HL-60/S4 treated with retinoic acid at 250 ng/mL for 4 days and 3 days (cell line): ENCODE measurements around the gene ACTN2.
"Not testable (repeated sequence)": the region's sequence is repeated elsewhere in the genome, so short reads cannot be mapped to it uniquely, and the experiment has no call there.

Experiments
- in situ Hi-C: fragments of 300-500 bp; cut with MboI; formaldehyde crosslinking; loops from 2 replicates; pipeline ENCODE4 v1.7.0; 2022; ENCODE audit warnings: low sequenced_read_pairs

Gene ACTN2

GRCh38 chr1:236685917-236686814 is at the start of gene ACTN2:
ACTN2 (plus strand) TSS chr1:236686499; CDS start chr1:236686674, 175 bp downstream.
- in situ Hi-C loops: no loop called here

- in situ Hi-C loops: no loop called here
Measured at GRCh38 chr1:236638945-236639344, 47.4 kb upstream of the ACTN2 start.

- in situ Hi-C loops: no loop called here
Measured at GRCh38 chr1:236639686-236640085, 46.6 kb upstream of the ACTN2 start.

- in situ Hi-C loops: no loop called here
Measured at GRCh38 chr1:236642763-236643162, 43.5 kb upstream of the ACTN2 start.

- in situ Hi-C loops: no loop called here
Measured at GRCh38 chr1:236645016-236645680, 41.2 kb upstream of the ACTN2 start.

- in situ Hi-C loops: no loop called here
Measured at GRCh38 chr1:236654511-236654910, 31.8 kb upstream of the ACTN2 start.

- in situ Hi-C loops: no loop called here
Measured at GRCh38 chr1:236654957-236655356, 31.3 kb upstream of the ACTN2 start.

GRCh38 chr1:236657398-236657797 is 28.9 kb upstream of the ACTN2 start:
- in situ Hi-C loops: no loop called here

GRCh38 chr1:236659792-236660587 is 26.3 kb upstream of the ACTN2 start:
- in situ Hi-C loops: no loop called here

GRCh38 chr1:236663934-236664333 is 22.4 kb upstream of the ACTN2 start:
- in situ Hi-C loops: no loop called here

- in situ Hi-C loops: not testable (repeated sequence)
Measured at GRCh38 chr1:236668909-236669308, 17.4 kb upstream of the ACTN2 start.

- in situ Hi-C loops: no loop called here
Measured at GRCh38 chr1:236670060-236670459, 16.2 kb upstream of the ACTN2 start.

GRCh38 chr1:236673289-236673919 is 12.9 kb upstream of the ACTN2 start:
- in situ Hi-C loops: no loop called here

- in situ Hi-C loops: no loop called here
Measured at GRCh38 chr1:236677641-236678235, 8.6 kb upstream of the ACTN2 start.

GRCh38 chr1:236681219-236681618 is 5.1 kb upstream of the ACTN2 start:
- in situ Hi-C loops: no loop called here

- in situ Hi-C loops: no loop called here
Measured at GRCh38 chr1:236685205-236685916, 938 bp upstream of the ACTN2 start.

GRCh38 chr1:236686815-236687160 is 489 bp downstream of the ACTN2 start:
- in situ Hi-C loops: no loop called here

- in situ Hi-C loops: no loop called here
Measured at GRCh38 chr1:236687273-236687672, 974 bp downstream of the ACTN2 start.

- in situ Hi-C loops: no loop called here
Measured at GRCh38 chr1:236688705-236689104, 2.4 kb downstream of the ACTN2 start.
